ENCODE data around the gene SLC39A8. TPM values are rescaled to one million over a fixed set of nuclear protein-coding genes. Genes with fewer than 3 reads are reported as not detected.
"Not testable (repeated sequence)": the region's sequence is repeated elsewhere in the genome, so short reads cannot be mapped to it uniquely, and the experiment has no call there.

SLC39A8 gene
- total RNA-seq, 4 donors from 2014 or later = 9.4 to 38.6 (median 14.4) TPM

DNA sequence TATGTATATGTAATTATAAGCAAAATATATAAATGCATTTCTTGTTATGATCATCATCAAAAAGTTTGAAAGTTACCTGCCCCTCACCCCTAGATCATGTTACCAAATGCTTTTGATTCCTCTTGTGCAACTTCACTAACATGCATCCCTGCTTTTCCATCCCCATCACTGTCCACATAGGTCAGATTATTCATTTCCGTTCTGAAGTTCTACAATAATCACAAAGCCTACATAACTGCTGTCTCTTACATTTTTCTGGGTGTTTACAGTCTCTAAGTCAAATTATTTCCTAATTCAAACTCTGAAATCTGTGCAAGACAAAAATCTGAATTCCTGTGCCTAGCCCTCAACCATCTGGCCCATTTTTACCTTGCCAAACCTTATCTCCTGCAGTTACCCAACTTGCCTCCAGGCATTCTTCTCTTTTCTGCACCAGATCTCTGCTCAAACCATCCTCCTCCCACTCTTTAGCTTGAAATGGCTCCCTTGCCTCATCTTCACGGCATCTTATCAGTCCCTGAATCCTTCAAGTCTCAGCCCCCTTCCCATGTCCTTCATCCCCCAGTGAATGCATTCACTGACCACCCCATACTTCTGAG, 42.4 kb upstream of the SLC39A8 start:
- no peak for DNase-seq
- TF ChIP-seq CTCF (IDR thresholded peaks at IDR 0.05) = no peak
- no peak for TF ChIP-seq POLR2A (IDR thresholded peaks at IDR 0.05)
- Histone ChIP-seq H3K27ac (no peak overlapping the region), H3K27me3 (no peaks in the 10 kb centered on the region), H3K4me3 (no peak overlapping the region), H3K4me1 (no peaks in the 10 kb centered on the region), H3K9me3 (no peaks in the 10 kb centered on the region), H3K36me3 (no peaks in the 10 kb centered on the region)
- intact Hi-C loops (cut with DNase I; ENCODE audit: low total_unique reads) = no loop called here

DNA sequence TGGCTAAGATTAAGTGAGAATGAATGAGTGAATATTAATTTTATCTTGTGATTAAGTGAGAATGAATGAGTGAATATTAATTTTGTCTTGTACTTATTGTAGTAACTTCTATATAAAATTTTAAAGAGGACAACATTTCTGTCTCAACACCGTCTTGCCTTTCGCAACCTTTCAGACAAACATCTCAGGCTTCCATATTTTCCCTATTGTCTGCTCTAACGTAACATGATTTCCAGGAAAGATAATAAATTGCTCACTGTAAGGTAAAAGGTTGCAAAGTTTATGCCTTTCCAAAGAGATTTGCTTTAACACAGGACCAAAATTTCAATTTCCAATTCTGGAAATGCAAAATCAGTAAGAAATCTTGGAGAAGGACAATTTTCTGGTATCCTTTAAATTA, 41.7 kb upstream of the SLC39A8 start:
- H3K4me3 ChIP-seq = no peak overlapping the region
- H3K4me1 ChIP-seq = no peaks in the 10 kb centered on the region
- intact Hi-C loops (cut with DNase I; ENCODE audit: low total_unique reads) = no loop called here
- no peak overlapping the region for H3K27ac ChIP-seq
- no peak for DNase-seq
- no peaks in the 10 kb centered on the region for H3K27me3 ChIP-seq
- H3K36me3 ChIP-seq = no peaks in the 10 kb centered on the region
- H3K9me3 ChIP-seq = no peaks in the 10 kb centered on the region
- TF ChIP-seq CTCF (IDR thresholded peaks at IDR 0.05) (no peak), POLR2A (IDR thresholded peaks at IDR 0.05) (no peak)

DNA sequence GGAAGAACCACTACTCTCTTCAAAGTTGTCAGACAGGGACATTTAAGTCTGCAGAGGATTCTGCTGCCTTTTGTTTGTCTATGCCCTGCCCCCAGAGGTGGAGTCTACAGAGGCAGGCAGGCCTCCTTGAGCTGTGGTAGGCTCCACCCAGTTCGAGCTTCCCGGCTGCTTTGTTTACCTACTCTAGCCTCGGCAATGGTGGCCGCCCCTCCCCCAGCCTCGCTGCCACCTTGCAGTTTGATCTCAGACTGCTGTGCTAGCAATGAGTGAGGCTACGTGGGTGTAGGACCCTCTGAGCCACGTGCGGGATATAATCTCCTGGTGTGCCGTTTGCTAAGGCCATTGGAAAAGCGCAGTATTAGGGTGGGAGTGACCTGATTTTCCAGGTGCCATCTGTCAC, 35.0 kb upstream of the SLC39A8 start:
- H3K4me1 ChIP-seq; H3K36me3 ChIP-seq; H3K9me3 ChIP-seq; H3K27me3 ChIP-seq; DNase-seq; H3K4me3 ChIP-seq; intact Hi-C loops (cut with DNase I; ENCODE audit: low total_unique reads); H3K27ac ChIP-seq: not testable (repeated sequence)

GRCh38 chr4:102362922-102363432, 17.7 kb upstream of the SLC39A8 start:
- Histone ChIP-seq H3K36me3 (no peaks in the 10 kb centered on the region), H3K4me1 (no peaks in the 10 kb centered on the region), H3K9me3 (no peaks in the 10 kb centered on the region), H3K4me3 (no peak overlapping the region), H3K27me3 (no peaks in the 10 kb centered on the region), H3K27ac (no peak overlapping the region)
- no peak for TF ChIP-seq CTCF (IDR thresholded peaks at IDR 0.05)
- TF ChIP-seq POLR2A (IDR thresholded peaks at IDR 0.05) = no peak
- DNase-seq = no peak
- intact Hi-C loops (cut with DNase I; ENCODE audit: low total_unique reads) = no loop called here

DNA sequence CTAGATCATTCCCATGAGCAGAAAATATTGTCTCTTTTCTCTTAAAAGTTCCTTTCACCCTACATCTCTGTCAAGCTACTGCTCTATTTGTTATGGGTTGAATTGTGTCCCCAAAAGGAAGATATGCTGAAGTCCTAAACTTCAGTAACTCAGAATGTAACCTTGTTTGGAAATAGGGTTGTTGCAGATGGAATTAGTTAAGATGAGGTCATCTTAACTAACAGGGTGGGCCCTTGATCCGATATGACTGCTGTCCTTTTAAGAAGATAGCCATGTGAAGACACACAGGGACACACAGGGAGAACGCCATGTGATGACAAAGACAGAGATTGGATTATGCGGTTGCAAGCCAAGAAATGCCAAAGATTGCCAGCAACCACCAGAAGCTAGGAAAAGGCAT, 12.8 kb upstream of the SLC39A8 start:
- intact Hi-C loops (cut with DNase I; ENCODE audit: low total_unique reads) = no loop called here
- H3K36me3 ChIP-seq = no peaks in the 10 kb centered on the region
- no peak overlapping the region for H3K27ac ChIP-seq
- DNase-seq = no peak
- no peaks in the 10 kb centered on the region for H3K9me3 ChIP-seq
- no peaks in the 10 kb centered on the region for H3K27me3 ChIP-seq
- H3K4me3 ChIP-seq = no peak overlapping the region
- TF ChIP-seq POLR2A (IDR thresholded peaks at IDR 0.05) = no peak
- TF ChIP-seq CTCF (IDR thresholded peaks at IDR 0.05) = no peak
- no peaks in the 10 kb centered on the region for H3K4me1 ChIP-seq

GRCh38 chr4:102357637-102358036, 12.4 kb upstream of the SLC39A8 start:
- intact Hi-C loops (cut with DNase I; ENCODE audit: low total_unique reads); H3K36me3 ChIP-seq; H3K4me3 ChIP-seq; H3K9me3 ChIP-seq; H3K27ac ChIP-seq; H3K4me1 ChIP-seq; DNase-seq; H3K27me3 ChIP-seq: not testable (repeated sequence)

Measured in uterus (tissue), 4 donors.